ENCODE measurements around the gene STK11IP.
"Not testable (repeated sequence)": the region's sequence is repeated elsewhere in the genome, so short reads cannot be mapped to it uniquely, and the experiment has no call there.

The STK11IP gene

GRCh38 chr2:219650426-219651248 is 53.0 kb downstream of the STK11IP start:
- DNase-seq (ENCODE audit: extremely low read depth, low read depth) = no peak
- TF ChIP-seq CTCF (IDR thresholded peaks at IDR 0.05; ENCODE audit: low read depth, low read length) = no peak

- DNase-seq (ENCODE audit: extremely low read depth, low read depth) = not testable (repeated sequence)
Measured at GRCh38 chr2:219651656-219652055, 54.0 kb downstream of the STK11IP start.

DNA sequence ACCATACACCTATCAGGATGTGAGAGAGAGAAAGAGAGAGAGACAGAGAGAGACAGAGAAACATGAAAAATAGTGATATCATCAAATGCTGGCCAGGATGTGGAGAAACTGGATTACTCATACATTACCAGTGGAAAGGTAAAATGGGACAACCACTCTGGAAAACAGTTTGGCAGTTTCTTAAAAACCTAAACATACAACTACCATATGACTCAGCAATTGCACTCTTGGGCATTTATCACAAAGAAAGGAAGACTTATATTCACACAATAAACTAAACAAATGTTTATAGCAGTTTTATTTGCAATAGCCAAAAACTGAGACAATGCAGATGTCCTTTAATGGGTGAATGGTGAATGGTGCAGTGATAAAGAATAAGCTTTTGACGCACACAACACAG is 58.9 kb downstream of the STK11IP start:
- no peak for TF ChIP-seq CTCF (IDR thresholded peaks at IDR 0.05; ENCODE audit: low read depth, low read length)
- DNase-seq (ENCODE audit: extremely low read depth, low read depth) = no peak

DNA sequence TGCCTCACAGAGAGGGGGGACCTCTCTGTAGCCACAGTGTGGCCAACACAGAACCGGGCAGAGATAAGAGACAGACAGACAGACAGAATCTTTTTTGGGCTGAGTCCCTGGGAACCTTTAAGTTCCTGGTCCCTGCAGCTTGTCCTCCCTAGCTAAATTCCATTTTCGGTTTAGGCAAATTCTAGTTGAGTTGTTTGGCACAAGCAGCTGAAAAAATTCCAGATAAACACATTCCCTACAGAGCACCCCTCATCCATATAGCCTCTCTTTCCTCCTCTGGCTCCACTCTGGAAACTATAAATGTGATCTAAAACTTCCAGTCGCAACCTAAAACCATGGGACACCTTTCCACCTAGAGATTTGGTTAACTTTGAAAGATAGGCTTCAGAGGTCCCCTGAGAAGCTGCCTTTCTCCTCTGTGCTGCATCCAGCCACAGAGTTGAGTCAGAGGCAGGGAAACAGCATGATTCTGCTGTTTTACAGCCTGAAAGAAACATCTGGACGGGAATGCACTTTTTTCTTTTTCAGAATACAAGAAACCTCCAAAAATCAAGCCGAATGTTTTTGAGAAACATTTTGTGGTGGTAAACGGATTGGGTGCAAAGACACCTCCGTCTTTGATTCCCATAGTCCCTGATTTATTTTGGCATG is 60.7 kb downstream of the STK11IP start:
- DNase-seq (ENCODE audit: extremely low read depth, low read depth) = no peak
- no peak for TF ChIP-seq CTCF (IDR thresholded peaks at IDR 0.05; ENCODE audit: low read depth, low read length)

GRCh38 chr2:219658874-219659273 is 61.2 kb downstream of the STK11IP start:
- TF ChIP-seq CTCF (IDR thresholded peaks at IDR 0.05; ENCODE audit: low read depth, low read length) = no peak

DNA sequence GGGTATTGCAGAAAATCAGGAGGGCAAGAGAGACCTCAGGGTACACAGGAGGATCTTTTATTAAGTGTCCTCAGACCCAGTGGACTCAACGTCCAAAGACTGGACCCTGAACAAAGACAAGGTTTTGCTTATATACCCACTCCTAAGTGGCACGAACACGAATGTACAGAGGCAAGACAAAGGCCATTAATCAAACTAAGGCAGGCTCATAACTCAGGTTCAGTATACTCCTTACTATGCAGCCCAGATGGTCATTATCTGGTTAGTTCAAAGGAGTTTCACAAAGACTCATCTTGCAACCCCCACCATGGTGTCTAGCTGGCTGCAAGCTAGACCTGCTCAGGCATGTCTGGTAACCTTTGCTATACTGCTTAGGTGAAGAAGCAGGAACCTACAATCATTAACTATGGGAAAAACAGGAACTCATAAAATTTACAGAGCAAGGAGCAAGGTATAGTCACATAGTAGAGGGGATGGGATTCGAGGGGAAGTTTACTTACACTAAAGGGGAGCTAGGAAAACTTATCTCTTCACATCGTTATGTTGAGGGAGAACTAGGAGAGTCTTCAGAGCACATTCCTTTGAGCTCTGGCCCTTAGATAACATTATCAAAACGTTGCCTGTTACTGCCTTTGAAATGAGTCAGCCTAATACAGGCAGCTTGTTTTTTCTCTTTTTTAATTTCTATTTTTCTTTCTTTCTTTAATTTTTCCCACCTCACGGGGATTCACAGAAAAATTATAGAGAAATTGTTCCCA is 63.7 kb downstream of the STK11IP start:
- DNase-seq (ENCODE audit: extremely low read depth, low read depth) = no peak
- no peak for TF ChIP-seq CTCF (IDR thresholded peaks at IDR 0.05; ENCODE audit: low read depth, low read length)

More at GRCh38 chr2:219658874-219659273, 61.2 kb downstream of the STK11IP start:
- DNase-seq (ENCODE audit: extremely low read depth, low read depth) = no peak

DNA sequence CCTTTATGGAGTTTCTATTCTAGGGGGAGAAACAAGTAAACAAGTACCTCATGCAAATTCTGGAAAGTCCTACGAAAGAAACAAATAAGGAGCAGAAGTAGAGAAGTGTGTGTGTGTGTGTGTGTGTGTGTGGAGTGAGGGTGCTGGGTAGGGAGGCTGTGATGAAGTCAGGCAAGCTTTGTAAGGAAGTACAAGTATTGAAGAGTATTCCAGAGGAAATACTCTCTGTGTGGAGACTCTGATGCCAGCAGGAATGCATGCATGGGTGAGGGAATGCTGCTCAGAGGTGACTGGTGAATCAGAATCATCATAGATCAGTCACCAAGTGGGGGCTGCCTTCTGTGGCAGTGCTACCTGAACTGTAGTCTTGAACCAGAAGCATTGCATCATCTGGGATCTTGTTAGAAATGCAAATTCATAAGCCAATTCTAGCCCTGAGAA is 64.3 kb downstream of the STK11IP start:
- no peak for TF ChIP-seq CTCF (IDR thresholded peaks at IDR 0.05; ENCODE audit: low read depth, low read length)
- no peak for DNase-seq (ENCODE audit: extremely low read depth, low read depth)

All from AG09319 (cell line).